Stimulated activated CD4-positive, alpha-beta T cell treated with anti-CD3 and anti-CD28 coated beads, TNF-alpha, amount 100 ng/mL, for 24 hours (primary cell): Measurements from ENCODE around the gene SEMA5A.

Experiments
- DNase-seq, 3 experiments: peaks; one replicate each; pipeline ENCODE4 v3.0.0-alpha.2; 2020; ENCODE audit warnings: low read depth in 3 of 3

SEMA5A gene

GRCh38 chr5:9013147-9013546, 532.7 kb downstream of the SEMA5A start:
- DNase-seq = no peak

GRCh38 chr5:9009931-9010651, 535.8 kb downstream of the SEMA5A start:
- no peak for DNase-seq

GRCh38 chr5:8997542-8998070, 548.3 kb downstream of the SEMA5A start:
- DNase-seq = no peak

GRCh38 chr5:8993031-8993430, 552.8 kb downstream of the SEMA5A start:
- DNase-seq = no peak
